Islet of Langerhans (tissue), 1 donor: ENCODE data around the gene KLHL22.
"Not testable (repeated sequence)": the region's sequence is repeated elsewhere in the genome, so short reads cannot be mapped to it uniquely, and the experiment has no call there.

Experiments used
- FAIRE-seq: peaks from one replicate; lab custom pipeline; 2011; peaks lifted over from hg19 to GRCh38; lab: Jason Lieb, UNC

The KLHL22 gene

GRCh38 chr22:20399866-20400605 is 95.6 kb downstream of the KLHL22 start:
- no peak for FAIRE-seq

- FAIRE-seq: no peak
These were observed 97.2 kb downstream of the KLHL22 start for GRCh38 chr22:20398420-20398819.

- FAIRE-seq: no peak
These were observed 98.1 kb downstream of the KLHL22 start for GRCh38 chr22:20397498-20397897.

GRCh38 chr22:20396639-20397038 is 99.0 kb downstream of the KLHL22 start:
- FAIRE-seq: no peak

- FAIRE-seq: no peak
These were observed 99.7 kb downstream of the KLHL22 start for GRCh38 chr22:20395907-20396287.

- no peak for FAIRE-seq
These were observed 100.3 kb downstream of the KLHL22 start for GRCh38 chr22:20395181-20395906.

- FAIRE-seq: peak; percentile 55
These were observed 101.7 kb downstream of the KLHL22 start, which contains the start of gene ZNF74 for GRCh38 chr22:20393705-20394476. ZNF74 (plus strand) TSS chr22:20394151; CDS start chr22:20394629, 478 bp downstream.

GRCh38 chr22:20392983-20393704 is 102.5 kb downstream of the KLHL22 start:
- no peak for FAIRE-seq

GRCh38 chr22:20392365-20392881 is 103.2 kb downstream of the KLHL22 start:
- not testable (repeated sequence) for FAIRE-seq
